Activated CD4-positive, CD25-positive, alpha-beta regulatory T cell treated with anti-CD3 and anti-CD28 coated beads, Interleukin-2, amount 50 U/mL, for 16 hours (primary cell): ENCODE data around the gene SLC25A48.
"Not testable (repeated sequence)": the region's sequence is repeated elsewhere in the genome, so short reads cannot be mapped to it uniquely, and the experiment has no call there.

Source experiments
- DNase-seq: peaks from one replicate; pipeline ENCODE4 v3.0.0-alpha.2; 2020; ENCODE audit warnings: low read depth, low spot score

Gene SLC25A48

DNA sequence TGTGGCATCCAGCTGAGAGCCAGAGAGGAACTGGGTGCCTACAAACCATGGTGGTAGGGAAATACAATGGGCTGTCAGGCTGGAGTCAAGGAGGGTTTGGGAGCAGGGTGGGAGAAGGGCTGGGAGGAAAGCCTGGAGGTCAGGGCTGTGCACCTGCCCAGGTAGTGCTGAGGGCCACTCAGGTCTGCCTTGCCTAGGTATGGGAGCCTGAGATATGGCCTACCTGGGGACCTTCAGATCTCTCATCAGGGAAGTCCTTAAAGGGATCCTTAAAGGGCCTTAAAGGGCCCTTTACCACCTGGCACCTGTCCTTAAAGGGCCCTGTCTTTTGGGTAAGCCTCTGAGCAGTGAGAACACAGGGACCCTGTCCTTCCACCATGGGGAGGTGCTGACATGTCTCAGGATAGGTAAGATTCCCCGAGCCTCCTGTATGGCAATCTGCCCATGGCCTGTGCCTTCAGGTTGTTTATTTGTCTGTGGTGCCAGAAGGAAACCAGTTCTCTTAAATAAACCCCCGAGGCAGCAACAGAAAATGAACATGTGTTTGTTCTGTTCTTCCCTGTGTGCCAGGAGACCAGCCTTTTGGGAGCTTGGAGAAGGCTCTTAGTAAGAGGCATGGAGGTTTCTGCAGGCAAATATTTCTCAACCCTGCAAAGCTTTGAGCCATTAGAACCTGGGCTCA is 23.3 kb downstream of the SLC25A48 start:
- no peak for DNase-seq

DNA sequence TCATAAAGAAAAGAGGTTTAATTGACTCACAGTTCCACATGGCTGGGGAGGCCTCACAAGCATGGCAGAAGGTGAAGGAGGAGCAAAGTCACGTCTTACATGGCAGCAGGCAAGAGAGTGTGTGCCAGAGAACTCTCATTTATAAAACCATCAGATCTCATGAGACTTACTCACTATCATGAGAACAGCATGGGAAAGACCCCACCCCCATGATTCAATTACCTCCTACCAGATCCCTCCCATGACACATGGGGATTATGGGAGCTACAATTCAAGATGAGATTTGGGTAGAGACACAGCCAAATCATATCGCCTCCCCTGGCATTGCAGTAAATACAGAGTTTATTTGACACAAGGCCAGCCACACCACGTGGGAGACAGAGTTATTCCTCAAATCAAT is 24.7 kb downstream of the SLC25A48 start:
- not testable (repeated sequence) for DNase-seq

DNA sequence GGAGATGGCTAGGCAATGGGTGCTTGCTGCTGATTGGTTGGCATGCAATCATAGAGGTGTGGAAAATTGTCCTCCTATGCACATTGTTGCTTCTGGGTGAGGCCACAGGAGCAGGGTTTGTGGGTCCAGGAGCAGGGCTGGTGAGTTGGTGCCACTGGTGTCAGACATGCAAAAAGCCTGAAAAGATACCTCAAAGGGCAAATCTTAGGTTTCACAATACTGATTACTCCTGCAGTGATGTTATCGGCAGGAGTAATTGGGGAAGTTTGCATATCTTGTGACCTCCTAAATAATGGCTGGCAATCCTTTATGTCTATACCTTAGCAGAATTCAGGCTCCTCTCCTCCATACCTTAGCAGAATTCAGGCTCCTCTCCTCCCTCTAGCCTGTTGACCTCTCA is 25.2 kb downstream of the SLC25A48 start:
- no peak for DNase-seq

DNA sequence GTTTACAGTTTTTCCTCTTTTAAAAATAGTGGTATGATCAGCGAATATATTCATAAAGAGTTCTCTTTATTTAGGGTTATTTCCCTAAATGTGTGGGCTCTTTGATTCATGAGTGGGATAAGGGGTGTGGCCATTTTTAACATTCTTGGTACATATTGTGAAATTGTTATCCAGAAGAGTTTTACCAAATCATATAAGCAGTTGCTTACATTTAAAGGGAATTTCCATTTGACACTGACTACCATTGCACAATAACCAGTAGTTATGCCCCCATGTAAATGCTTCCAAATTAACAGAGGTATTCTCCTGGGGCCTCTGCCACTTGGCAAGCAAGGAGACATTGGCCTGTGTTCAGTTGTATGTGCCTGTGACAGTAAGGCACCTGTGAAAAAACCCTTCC is 27.2 kb downstream of the SLC25A48 start:
- DNase-seq: no peak

DNA sequence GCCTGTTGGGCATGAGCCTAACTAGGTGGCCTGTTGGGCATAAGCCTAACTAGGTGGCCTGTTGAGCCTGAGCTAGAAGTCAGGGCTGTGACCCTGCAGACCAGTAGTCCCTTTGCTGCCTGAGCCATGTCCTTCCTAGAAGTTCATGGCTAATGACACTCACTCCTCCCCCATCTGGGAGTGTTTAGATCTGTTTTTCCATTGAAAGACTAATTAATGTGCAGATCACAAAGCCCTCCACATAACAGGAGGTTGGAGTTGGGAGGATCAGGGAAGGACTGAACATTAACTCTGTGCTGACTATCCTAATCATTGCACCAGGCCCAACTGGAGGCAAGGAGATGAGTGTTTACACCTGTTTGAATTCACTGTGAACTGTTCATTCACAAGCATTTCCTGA is 27.6 kb downstream of the SLC25A48 start:
- no peak for DNase-seq

DNA sequence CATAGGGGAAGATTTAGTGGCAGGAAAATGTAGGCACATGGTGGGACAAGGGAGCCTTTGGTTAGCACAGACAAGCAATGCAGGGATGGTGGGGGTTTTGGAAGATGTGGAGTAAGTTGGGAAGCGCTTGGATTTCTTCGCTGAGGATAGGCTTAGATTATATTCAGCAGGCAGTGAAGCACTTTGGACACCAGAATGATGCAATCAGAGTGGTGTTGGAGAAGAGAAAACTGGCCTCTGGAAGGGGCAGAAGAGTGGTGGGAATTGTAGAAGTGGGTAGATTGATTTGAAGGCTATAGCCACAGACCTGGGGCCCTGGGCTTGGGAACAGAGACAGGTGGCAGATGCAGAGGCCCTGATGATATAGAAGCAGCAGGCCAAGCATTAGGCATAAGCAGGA is 28.3 kb downstream of the SLC25A48 start:
- DNase-seq: no peak

DNA sequence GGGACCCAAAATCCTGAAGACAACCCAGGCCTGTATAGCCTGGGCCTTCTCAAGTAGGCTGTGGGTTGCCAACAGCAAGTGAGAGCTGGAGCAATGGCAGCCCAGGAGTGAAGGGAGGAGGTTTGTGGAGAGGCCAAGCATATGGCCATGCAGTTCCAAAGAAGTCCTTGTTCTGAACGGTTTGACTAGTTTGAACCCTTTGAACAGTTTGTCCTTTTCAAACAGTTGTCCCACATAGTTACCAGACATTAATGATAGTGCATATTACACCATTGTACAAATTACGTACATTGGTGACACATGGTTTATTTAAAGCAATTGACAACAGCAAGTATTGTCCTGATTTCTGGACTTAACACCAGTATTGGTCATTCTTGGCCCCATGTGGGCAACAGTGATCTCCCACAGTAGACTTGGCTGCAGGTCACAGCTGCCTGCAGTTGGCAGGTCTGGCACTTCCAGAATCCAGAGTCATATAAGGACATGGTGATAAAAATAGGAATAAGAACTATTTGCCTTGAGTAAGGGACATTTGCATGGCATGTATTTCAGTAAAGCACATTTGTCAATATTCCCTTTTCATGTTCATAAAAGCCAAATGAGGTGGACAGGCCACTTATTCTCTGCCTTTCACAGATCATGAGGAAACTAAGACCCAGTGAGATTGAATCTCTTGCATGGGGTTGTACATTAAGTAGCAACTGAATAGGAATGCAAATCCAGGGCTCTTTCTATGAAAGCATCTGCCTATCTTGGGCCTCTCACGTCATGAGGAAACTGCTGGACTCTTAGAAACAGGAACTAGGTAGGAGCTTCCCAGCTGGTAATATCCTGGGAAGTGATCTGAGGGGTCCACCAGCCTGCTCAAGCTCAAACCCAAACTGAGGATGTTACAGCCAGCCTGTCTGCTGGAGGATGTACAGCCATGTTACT is 30.3 kb downstream of the SLC25A48 start:
- no peak for DNase-seq

DNA sequence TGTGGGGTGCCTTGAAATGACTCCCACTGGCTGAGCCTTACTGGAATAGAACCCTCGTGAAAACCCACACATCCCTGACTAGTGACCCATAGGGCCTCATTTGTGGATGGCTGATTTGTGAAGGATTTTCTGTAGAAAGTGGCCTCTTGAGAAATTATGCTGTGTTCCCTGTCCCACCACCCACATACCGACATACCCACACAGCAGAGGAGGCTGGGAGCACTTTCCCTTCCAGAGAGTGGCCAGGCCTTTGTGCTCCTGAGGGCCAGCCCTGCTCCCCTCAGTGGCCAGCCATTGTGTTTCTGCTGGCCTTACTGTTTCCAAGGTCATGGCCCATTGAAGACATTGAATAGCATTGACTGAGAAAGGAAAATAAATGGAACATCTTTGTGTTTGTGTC is 31.6 kb downstream of the SLC25A48 start:
- no peak for DNase-seq

DNA sequence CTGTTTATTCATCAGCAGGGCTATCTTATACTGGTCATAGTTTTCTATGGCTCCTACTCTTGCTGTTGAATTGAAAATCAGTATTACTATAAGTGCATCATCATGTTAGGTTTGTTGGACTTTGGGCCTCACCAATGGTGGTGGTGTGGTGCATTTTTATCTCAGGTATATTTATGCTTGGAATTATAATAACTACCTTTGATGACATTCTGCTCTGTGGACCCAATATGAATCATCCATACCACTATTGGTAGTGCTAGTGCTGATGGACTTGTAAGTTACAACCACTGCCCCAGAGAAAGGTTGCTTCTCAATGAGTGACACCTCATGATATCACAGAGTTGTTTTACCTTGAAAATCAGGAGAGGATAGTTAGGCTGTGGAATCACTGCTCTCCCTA is 33.1 kb downstream of the SLC25A48 start:
- no peak for DNase-seq

DNA sequence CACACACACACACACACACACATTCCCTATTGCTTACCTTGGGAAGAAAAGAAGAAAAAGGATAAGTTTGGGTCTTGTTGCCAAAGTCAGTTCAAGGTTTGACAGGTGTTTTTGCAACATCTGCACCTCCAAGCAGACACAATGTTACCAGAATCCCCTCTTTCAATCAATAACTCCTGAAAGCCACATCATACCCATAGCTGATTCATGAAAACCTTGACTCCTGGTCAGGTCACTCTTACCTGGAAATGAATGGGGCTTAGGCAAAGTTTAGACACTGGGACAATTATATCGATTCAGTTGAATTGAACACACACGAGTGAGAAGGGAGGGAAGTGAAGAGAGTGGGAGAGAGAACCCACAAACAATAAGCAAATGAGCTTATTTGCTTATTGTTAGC is 34.2 kb downstream of the SLC25A48 start:
- DNase-seq: no peak

DNA sequence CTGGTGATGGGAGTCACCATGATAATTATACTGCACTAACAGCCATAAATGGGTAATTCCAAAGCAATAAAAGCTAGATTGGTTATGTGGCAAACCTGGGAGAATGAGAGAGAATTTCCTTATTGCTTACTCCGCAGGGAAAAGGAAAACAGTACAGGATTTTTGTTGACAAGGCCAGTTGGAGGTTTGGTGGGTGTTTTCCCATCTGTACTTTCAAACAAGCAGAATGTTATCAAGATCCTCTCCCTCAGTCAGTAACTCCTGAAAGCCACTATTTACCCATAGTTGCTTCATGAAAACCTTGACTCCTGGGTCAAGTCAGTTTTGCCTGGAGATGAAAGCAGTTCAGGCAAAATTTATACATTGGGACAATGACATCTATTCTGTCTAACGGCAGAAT is 34.8 kb downstream of the SLC25A48 start:
- no peak for DNase-seq

DNA sequence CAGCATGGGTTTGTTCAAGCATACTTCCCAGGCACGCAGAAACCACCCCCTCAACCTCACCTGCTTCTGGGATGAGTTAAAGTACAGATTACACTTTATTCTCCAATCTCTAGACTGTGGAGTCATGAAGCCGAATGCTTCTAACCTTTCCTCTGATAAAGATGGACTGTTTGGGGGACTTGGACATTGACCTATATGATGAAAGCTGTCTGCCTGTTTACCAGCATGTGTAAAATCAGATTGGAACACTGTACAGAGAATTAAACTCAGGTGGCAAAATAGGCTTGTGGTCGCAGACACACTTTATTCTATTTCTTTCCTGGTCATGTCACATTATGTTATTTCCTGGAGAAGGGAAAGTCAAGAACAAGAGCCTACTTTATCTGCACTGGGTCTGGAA is 35.5 kb downstream of the SLC25A48 start:
- no peak for DNase-seq

DNA sequence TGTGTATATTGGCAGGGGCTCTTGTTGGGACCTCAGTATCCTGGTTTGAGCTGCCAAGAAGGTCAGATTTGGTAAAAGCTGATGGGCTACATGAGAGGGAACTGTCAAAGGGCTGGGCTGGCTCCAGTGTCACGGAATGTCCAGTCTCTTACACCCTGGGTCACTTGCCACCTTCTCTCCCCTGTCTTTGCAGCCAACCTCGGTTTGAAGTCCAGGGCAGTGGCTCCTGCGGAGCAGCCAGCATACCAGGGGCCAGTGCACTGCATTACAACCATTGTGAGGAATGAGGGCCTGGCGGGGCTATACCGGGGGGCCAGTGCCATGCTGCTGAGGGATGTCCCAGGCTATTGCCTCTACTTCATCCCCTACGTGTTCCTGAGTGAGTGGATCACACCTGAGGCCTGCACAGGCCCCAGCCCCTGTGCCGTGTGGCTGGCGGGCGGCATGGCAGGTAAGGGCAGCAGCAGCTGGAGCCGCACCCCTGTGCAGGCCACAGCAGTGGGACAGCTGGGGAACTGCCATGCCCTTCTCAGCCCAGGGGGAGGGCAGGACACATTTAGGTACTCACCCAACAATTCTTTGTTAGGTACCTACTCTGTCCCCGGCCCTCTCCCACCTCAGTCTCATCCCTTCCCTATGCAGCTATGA is 36.9 kb downstream of the SLC25A48 start:
- DNase-seq: no peak

DNA sequence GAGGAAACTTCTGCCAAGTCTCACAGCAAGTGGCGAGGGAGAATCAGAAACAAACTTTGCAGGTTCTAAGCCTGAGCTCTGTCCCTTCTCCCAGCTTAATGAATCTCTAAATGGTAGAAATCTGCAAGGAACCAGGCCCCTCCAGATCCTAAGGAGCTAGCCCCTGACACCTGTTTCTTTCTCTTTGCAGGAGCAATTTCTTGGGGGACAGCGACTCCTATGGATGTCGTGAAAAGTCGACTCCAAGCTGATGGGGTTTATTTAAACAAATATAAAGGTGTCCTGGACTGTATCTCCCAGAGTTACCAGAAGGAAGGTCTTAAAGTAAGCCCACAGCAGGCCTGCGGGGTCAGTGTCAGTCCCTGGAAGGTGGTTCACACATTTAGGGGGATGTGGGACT is 39.4 kb downstream of the SLC25A48 start:
- no peak for DNase-seq

DNA sequence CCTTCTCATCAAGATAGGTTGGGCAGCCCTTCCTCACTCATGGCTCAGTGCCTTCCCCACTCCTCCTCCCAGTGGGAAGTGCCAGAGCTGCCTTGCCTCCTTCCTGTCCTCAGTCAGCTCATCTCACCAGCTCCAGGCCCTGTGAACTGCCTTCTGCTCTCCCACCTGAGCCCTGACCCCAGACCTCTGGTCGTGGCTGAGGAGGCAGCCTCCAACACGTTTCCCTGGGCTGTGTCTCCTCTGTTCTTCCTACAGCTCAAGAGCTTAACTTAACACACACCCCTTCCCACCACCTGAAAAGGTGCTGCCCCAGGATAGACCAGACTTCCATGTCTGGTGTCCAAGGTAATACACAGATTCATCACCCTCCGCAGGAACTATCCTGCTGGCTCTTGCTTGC is 40.0 kb downstream of the SLC25A48 start:
- no peak for DNase-seq

DNA sequence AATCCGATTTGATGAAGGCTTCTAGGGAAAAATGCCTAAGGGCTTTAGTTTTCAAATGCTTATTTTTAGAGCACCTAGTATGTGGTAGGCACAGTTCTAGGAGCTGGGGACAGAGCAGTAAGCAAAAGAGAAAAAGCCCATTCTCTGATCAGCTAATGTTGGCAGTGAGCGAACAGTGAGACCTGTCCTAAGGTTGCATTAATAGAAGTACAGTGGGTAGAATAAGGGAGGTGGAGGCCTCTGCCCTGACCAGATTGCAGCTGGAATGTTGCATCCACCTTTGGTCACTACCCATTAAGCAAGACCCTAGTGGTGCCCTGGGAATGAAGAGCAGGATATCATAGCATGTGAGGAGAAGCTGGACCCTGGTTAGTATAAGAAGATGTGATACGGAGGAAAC is 41.1 kb downstream of the SLC25A48 start:
- no peak for DNase-seq

DNA sequence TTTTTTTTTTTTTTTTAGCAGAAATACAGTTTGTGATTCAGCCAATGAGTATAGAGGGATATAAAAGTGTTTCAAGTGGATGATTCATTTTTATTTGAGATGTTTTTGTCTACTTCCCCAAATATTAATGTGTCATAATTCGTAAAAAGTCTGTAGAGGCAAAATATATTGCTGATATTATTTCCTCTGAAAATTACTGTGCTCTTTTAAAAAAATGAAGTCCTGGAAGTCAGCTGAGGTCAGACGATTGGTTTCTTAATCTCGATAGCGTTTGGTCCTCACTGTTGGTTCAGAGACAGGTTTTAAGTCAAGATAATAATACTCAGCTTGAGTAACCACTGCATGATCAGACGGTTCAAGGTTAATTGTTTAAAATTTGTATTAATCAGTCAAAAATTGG is 41.7 kb downstream of the SLC25A48 start:
- no peak for DNase-seq

DNA sequence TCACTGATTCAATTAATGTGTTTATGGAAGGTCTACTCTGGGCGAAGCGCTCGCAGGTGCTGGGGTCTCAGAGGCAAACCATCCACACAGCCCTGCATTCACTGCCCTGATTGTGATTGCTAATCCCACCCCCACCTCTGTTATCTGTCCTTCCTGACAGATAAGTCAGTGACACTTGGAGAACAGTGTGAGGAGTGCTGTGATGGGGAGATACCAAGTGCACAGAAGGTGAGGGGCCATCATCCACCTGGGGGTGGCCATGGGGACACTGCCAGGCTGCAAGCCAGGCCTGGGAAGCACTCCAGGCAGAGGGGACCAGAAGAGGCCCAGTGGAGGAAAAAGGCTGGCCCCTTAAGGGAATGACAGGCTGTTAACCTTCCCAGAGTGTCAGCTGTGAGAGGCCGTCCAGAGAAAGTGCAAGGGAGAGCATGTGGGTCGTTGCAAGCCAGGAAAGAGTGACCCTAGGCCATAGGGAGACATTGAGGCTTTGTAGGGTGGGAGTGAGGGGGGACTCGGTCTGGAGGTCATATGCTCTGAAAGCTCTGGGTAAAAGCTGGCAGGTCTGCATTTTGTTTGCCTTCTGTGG is 43.2 kb downstream of the SLC25A48 start:
- no peak for DNase-seq

DNA sequence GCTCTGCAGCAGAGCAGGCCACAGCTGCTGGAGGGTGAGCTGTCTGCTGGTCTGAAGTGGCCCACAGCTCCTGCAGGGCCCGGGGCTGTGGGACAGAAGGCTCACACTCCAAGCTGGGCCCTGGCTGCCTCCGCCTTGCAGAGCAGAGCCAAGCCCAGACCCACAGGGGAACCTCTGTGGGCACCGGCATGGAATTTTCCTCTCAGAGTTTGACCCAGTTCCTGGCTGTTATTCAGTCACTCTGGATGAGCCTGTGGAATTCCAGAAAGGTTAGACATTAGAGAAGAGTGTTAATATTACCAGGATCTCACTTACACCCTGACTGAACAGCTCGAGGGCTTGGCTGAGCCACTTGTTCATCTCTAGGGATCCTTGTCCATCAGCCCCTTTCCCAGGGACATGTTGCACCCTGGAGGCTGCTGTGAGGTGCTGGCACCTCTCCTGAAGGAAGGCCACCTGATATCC is 43.7 kb downstream of the SLC25A48 start:
- DNase-seq: no peak

DNA sequence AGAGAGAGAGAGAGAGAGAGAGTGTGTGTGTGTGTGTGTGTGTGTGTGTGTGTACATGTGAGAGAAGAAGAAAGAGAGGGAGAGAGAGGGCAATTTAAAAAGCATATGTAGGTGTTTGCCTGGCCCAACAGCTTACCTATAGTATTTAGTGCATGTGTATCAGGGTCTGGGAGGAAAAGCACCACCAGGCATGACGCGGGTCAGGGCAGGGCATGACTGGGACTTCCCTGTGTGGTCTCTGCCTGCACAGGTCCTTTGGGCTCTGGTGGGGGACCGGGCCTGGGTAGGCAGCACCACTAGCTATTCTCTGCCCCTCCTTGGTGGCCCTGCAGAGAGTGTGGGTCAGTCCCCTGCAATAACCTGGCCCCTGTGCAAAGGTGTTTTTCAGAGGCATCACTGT is 45.1 kb downstream of the SLC25A48 start:
- no peak for DNase-seq

DNA sequence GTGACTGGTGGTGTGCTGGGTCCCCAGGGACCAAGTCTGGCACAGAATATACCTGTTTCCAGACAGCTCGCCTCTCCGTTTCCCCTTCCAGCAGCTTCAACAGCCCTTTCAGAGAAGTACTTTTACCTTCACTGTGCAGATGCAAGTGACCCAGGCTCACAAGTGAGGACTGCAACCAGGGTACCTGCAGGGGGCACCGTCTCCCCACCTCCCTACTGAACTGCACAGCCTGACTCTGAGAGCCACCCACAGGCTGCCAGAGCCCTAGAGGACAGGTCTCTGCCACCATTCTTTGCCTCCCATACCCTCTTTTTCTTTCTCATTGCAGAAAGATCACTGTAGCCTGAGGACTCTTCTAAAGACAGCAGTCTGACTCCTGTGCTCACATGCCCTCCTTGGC is 45.8 kb downstream of the SLC25A48 start:
- DNase-seq: no peak

DNA sequence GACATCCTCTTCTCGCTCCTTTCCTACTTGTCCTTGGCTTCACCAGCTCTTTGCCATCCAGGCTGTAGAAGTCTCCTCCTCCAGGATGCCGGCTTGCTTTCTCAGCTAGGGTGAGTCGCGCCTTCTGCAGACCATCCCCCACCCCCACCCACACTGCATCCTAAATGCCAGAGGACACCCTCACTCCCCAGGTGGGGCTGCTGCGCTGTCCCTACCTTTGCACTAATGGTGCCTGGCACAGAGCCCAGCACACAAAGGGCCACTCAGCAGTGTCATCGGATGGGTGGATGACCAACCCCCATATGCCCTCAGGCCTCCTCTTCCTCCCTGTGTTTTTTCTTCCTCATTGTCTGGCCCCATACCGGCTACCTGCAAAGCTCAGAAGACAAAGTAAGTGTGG is 46.3 kb downstream of the SLC25A48 start:
- no peak for DNase-seq
